Measurements from ENCODE around the gene JTB.

DNA sequence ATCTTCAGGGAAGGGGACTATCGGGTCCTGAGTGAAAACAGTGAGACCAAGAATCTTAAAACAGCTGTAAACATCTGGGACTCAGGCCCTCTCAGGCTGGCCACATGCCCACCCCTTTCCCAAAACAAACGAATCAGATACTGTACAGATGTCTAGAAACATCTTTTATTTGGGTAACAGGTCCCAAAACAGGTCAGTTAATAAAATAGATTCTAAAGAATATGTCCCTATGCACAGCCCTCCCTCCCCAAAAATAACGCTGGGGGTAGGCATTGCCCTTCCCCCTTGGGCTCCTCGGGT, 18.6 kb downstream of the JTB start:
- TF ChIP-seq CTCF (IDR thresholded peaks at IDR 0.05; ENCODE audit: low read depth, low read length, poor library complexity, severe bottlenecking) = no peak
- TF ChIP-seq EZH2phosphoT487 (IDR thresholded peaks at IDR 0.05; ENCODE audit: borderline replicate concordance, low read length) = no peak

All from DOHH2 (cell line).